GM23338 (cell line): ENCODE data around the gene SP6. TPM values are rescaled to one million over a fixed set of nuclear protein-coding genes. Genes with fewer than 3 reads are reported as not detected.

Experiments used
- ATAC-seq: fragments of 200-7000 bp; cut with Tn5 transposase; 3 replicates; pipeline ENCODE4 v1.9.1; 2020
- DNase-seq: peaks from one replicate; pipeline ENCODE4 v3.0.0-alpha.2; 2015; ENCODE audit warnings: low spot score
- H2AFZ ChIP-seq: fragments of 200-600 bp; sonication (generic); 2 replicates; pipeline ENCODE4 v1.8.0; 2016; ENCODE audit warnings: antibody characterized with exemption, mild to moderate bottlenecking, moderate library complexity
- H3F3A ChIP-seq: fragments of 200-600 bp; sonication (generic); replicated peaks from 2 replicates; pipeline ENCODE4 v1.8.0; 2017; ENCODE audit warnings: antibody characterized with exemption, mixed run types, low read depth
- H3K27ac ChIP-seq: fragments of 200-600 bp; sonication (generic); 2 replicates; pipeline ENCODE4 v1.6.1; 2016; ENCODE audit warnings: low read depth
- H3K27me3 ChIP-seq: fragments of 200-600 bp; sonication (generic); 2 replicates; pipeline ENCODE4 v1.8.0; 2016; ENCODE audit warnings: mild to moderate bottlenecking, mixed run types, moderate library complexity; ENCODE audit not compliant: insufficient read depth
- H3K36me3 ChIP-seq: fragments of 200-600 bp; sonication (generic); 2 replicates; pipeline ENCODE4 v1.8.0; 2016; ENCODE audit warnings: mild to moderate bottlenecking; ENCODE audit not compliant: insufficient read depth
- H3K4me1 ChIP-seq: fragments of 200-600 bp; sonication (generic); 2 replicates; pipeline ENCODE4 v1.8.0; 2016; ENCODE audit warnings: mild to moderate bottlenecking, moderate library complexity; ENCODE audit not compliant: insufficient read depth
- H3K4me2 ChIP-seq: fragments of 200-600 bp; sonication (generic); 2 replicates; pipeline ENCODE4 v1.7.1; 2017; ENCODE audit warnings: mixed run types
- H3K4me3 ChIP-seq: fragments of 200-600 bp; sonication (generic); 2 replicates; pipeline ENCODE4 v1.6.1; 2016; ENCODE audit warnings: mixed run types
- H3K79me2 ChIP-seq: fragments of 200-600 bp; sonication (generic); replicated peaks from 2 replicates; pipeline ENCODE4 v1.8.0; 2017; ENCODE audit warnings: mild to moderate bottlenecking; ENCODE audit not compliant: insufficient read depth
- H3K9me2 ChIP-seq: fragments of 200-600 bp; sonication (generic); 2 replicates; pipeline ENCODE4 v1.8.0; 2017; ENCODE audit not compliant: insufficient read depth
- H4K20me1 ChIP-seq: fragments of 200-600 bp; sonication (generic); replicated peaks from 2 replicates; pipeline ENCODE4 v1.8.0; 2017; ENCODE audit warnings: mild to moderate bottlenecking; ENCODE audit not compliant: insufficient read depth
- H3K27ac Mint-ChIP-seq: 2 replicates; pipeline ENCODE4 v1.8.0; 2020; ENCODE audit warnings: inconsistent platforms, mild to moderate bottlenecking, moderate library complexity, mixed read lengths
- H3K27me3 Mint-ChIP-seq: 3 replicates; pipeline ENCODE4 v1.8.0; 2022; ENCODE audit warnings: low read depth, mild to moderate bottlenecking, moderate library complexity, mixed read lengths, inconsistent platforms; ENCODE audit not compliant: insufficient read depth, poor library complexity
- H3K36me3 Mint-ChIP-seq: 3 replicates; pipeline ENCODE4 v1.8.0; 2021; ENCODE audit warnings: low read depth, mild to moderate bottlenecking, inconsistent platforms, moderate library complexity, mixed read lengths
- H3K4me1 Mint-ChIP-seq: 3 replicates; pipeline ENCODE4 v1.8.0; 2020; ENCODE audit warnings: mild to moderate bottlenecking, inconsistent platforms, mixed read lengths
- H3K4me3 Mint-ChIP-seq: 3 replicates; pipeline ENCODE4 v1.8.0; 2021; ENCODE audit warnings: moderate library complexity, mild to moderate bottlenecking, inconsistent platforms, mixed read lengths
- H3K9me3 Mint-ChIP-seq: 3 replicates; pipeline ENCODE4 v1.8.0; 2020; ENCODE audit warnings: moderate library complexity, mild to moderate bottlenecking, inconsistent platforms, mixed read lengths
- CREB1 ChIP-seq: fragments of 250-450 bp; sonication (Bioruptor Pico); IDR thresholded peaks from 2 replicates; pipeline ENCODE4 v1.5.0; 2020; ENCODE audit warnings: low read depth, mild to moderate bottlenecking, moderate library complexity
- ETS1 ChIP-seq: IDR thresholded peaks from 2 replicates; pipeline ENCODE4 v1.6.1; 2016; ENCODE audit warnings: antibody characterized with exemption
- EZH2 ChIP-seq: fragments of 200-600 bp; sonication (generic); IDR thresholded peaks from one replicate; pipeline ENCODE4 v1.8.0; 2017; ENCODE audit warnings: antibody characterized with exemption, mild to moderate bottlenecking, low read depth; ENCODE audit not compliant: unreplicated experiment
- EZH2phosphoT487 ChIP-seq: fragments of 200-600 bp; sonication (generic); IDR thresholded peaks from one replicate; pipeline ENCODE4 v1.8.1; 2018; ENCODE audit warnings: antibody characterized with exemption; ENCODE audit not compliant: unreplicated experiment
- JUNB ChIP-seq: IDR thresholded peaks from one replicate; pipeline ENCODE4 v1.6.1; 2016; ENCODE audit warnings: antibody characterized with exemption; ENCODE audit not compliant: unreplicated experiment
- NANOG ChIP-seq: IDR thresholded peaks from 2 replicates; pipeline ENCODE4 v1.6.1; 2016; ENCODE audit warnings: antibody characterized with exemption, borderline replicate concordance
- POLR2AphosphoS5 ChIP-seq: IDR thresholded peaks from 2 replicates; pipeline ENCODE4 v1.6.1; 2016; ENCODE audit warnings: antibody characterized with exemption, low read depth
- REST ChIP-seq: IDR thresholded peaks from one replicate; pipeline ENCODE4 v1.6.1; 2018; ENCODE audit warnings: antibody characterized with exemption; ENCODE audit not compliant: unreplicated experiment
- STAT1 ChIP-seq: IDR thresholded peaks from one replicate; pipeline ENCODE4 v1.6.1; 2016; ENCODE audit warnings: antibody characterized with exemption; ENCODE audit not compliant: unreplicated experiment
- ZNF114 ChIP-seq: fragments of 250-450 bp; sonication (Bioruptor Pico); IDR thresholded peaks from 2 replicates; pipeline ENCODE4 v1.5.0; 2020; ENCODE audit warnings: mild to moderate bottlenecking, moderate library complexity
- ZNF331 ChIP-seq: fragments of 250-450 bp; sonication (Bioruptor Pico); IDR thresholded peaks from 2 replicates; pipeline ENCODE4 v1.5.0; 2020; ENCODE audit warnings: low read depth, mild to moderate bottlenecking, moderate library complexity
- polyA plus RNA-seq: library from polyadenylated mRNA; unstranded; fragments of >200 nt; fragmentation: Nextera tagmentation; extraction: Ambion mirVana; gene quantifications from 2 replicates; pipeline ENCODE4 v1.2.1, GENCODE V29; 2016
- total RNA-seq: library from RNA; depleted of rRNA; stranded (reverse); fragments of >200 nt; shearing (Covaris generic); gene quantifications from 2 replicates; pipeline ENCODE4 v1.2.3, GENCODE V29; 2014
- TF ChIP-seq, protein P1 (sequence below), 2 experiments: fragments of 200-600 bp in 1 of 2; sonication (generic) in 1 of 2; conservative IDR thresholded peaks; 2 replicates each; pipeline versions ENCODE4 v1.5.1 to v1.6.1; 2016 to 2017; ENCODE audit warnings: antibody characterized with exemption in 2 of 2, low read depth in 2 of 2, mild to moderate bottlenecking in 2 of 2, moderate library complexity in 1 of 2
- TF ChIP-seq, protein P2 (sequence below): fragments of 250-450 bp; sonication (Bioruptor Pico); IDR thresholded peaks from 2 replicates; pipeline ENCODE4 v1.5.0; 2020; ENCODE audit warnings: mild to moderate bottlenecking, moderate library complexity

The SP6 gene
- total and polyA plus RNA-seq, 2 experiments from 2014 or later = 0.13 to 1.0 TPM

DNA sequence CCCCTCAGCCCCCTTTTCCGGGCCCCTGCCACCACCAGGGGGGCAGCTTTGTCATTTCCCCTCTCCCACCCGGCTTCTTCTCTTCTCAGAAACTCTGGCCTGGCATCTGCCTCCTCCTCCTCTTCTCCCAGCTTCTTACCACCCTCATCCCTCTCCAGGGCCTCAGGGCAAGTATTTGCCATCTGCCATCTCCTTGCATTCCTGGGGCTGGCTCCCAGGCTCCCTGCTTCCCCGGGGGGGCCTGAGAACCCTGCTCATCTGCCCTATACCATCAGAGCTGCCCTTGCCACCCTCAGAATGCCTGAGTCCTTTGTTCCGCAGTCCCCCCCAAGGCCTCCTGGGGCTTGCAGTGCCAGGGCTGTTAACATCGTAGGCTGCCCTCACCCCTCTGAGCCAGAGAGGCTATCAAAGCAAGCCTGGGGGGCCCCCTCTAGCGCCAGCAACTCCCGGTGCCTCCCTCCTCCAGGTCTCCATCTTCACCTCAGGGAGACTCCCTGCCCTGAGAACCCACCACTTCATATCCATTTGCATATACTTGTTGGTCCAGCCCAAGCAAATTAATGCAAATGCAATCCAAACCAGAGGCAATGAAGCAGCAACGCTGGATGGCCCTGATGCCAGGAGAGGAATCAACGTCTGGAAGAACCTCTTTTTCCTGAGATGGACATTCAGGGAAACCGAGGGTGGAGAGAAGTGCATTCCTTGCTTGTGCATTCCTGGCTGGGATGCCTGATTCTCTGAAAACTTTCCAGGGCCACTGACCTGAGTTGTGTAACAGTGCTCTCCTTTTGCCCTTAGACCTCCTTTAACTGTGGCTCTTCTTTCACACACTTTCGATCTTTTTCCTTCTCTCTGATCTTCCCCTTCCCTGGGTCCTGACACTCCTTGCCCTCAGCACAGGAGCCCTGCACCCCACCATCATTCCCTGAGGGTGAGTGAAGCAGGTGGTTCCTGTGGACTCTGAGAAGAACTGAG is 24.3 kb upstream of the SP6 start:
- Mint-ChIP-seq H3K27ac (no peak overlapping the region), H3K4me1 (peaks cover 57% of the 10 kb centered on the region), H3K9me3 (no peaks in the 10 kb centered on the region), H3K4me3 (no peak overlapping the region; the same call in 2 of the 3 replicates), H3K36me3 (no peaks in the 10 kb centered on the region), H3K27me3 (peaks cover 42% of the 10 kb centered on the region)
- H3K4me3 ChIP-seq = no peak overlapping the region
- no peaks in the 10 kb centered on the region for H3K36me3 ChIP-seq
- peaks cover 48% of the 10 kb centered on the region for H3K4me1 ChIP-seq
- H2AFZ ChIP-seq = no peak overlapping the region
- peak overlapping the region; percentile 51 for H3K4me2 ChIP-seq
- no peak for DNase-seq
- no peaks in the 10 kb centered on the region for H3K9me2 ChIP-seq
- H3K79me2 ChIP-seq = no peaks in the 10 kb centered on the region
- TF ChIP-seq ETS1 (no peak), EZH2 (no peak), ZNF331 (CRISPR knock-in tag) (no peak), JUNB (no peak), EZH2phosphoT487 (no peak), STAT1 (no peak), REST (no peak), CREB1 (CRISPR knock-in tag) (no peak), ZNF114 (CRISPR knock-in tag) (no peak), POLR2AphosphoS5 (no peak), NANOG (no peak)
- TF ChIP-seq, protein P1, sequence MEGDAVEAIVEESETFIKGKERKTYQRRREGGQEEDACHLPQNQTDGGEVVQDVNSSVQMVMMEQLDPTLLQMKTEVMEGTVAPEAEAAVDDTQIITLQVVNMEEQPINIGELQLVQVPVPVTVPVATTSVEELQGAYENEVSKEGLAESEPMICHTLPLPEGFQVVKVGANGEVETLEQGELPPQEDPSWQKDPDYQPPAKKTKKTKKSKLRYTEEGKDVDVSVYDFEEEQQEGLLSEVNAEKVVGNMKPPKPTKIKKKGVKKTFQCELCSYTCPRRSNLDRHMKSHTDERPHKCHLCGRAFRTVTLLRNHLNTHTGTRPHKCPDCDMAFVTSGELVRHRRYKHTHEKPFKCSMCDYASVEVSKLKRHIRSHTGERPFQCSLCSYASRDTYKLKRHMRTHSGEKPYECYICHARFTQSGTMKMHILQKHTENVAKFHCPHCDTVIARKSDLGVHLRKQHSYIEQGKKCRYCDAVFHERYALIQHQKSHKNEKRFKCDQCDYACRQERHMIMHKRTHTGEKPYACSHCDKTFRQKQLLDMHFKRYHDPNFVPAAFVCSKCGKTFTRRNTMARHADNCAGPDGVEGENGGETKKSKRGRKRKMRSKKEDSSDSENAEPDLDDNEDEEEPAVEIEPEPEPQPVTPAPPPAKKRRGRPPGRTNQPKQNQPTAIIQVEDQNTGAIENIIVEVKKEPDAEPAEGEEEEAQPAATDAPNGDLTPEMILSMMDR (conservative IDR thresholded peaks at IDR 0.05; ENCODE audit: low read depth in 2 of 2) = no peak
- TF ChIP-seq, protein P2, sequence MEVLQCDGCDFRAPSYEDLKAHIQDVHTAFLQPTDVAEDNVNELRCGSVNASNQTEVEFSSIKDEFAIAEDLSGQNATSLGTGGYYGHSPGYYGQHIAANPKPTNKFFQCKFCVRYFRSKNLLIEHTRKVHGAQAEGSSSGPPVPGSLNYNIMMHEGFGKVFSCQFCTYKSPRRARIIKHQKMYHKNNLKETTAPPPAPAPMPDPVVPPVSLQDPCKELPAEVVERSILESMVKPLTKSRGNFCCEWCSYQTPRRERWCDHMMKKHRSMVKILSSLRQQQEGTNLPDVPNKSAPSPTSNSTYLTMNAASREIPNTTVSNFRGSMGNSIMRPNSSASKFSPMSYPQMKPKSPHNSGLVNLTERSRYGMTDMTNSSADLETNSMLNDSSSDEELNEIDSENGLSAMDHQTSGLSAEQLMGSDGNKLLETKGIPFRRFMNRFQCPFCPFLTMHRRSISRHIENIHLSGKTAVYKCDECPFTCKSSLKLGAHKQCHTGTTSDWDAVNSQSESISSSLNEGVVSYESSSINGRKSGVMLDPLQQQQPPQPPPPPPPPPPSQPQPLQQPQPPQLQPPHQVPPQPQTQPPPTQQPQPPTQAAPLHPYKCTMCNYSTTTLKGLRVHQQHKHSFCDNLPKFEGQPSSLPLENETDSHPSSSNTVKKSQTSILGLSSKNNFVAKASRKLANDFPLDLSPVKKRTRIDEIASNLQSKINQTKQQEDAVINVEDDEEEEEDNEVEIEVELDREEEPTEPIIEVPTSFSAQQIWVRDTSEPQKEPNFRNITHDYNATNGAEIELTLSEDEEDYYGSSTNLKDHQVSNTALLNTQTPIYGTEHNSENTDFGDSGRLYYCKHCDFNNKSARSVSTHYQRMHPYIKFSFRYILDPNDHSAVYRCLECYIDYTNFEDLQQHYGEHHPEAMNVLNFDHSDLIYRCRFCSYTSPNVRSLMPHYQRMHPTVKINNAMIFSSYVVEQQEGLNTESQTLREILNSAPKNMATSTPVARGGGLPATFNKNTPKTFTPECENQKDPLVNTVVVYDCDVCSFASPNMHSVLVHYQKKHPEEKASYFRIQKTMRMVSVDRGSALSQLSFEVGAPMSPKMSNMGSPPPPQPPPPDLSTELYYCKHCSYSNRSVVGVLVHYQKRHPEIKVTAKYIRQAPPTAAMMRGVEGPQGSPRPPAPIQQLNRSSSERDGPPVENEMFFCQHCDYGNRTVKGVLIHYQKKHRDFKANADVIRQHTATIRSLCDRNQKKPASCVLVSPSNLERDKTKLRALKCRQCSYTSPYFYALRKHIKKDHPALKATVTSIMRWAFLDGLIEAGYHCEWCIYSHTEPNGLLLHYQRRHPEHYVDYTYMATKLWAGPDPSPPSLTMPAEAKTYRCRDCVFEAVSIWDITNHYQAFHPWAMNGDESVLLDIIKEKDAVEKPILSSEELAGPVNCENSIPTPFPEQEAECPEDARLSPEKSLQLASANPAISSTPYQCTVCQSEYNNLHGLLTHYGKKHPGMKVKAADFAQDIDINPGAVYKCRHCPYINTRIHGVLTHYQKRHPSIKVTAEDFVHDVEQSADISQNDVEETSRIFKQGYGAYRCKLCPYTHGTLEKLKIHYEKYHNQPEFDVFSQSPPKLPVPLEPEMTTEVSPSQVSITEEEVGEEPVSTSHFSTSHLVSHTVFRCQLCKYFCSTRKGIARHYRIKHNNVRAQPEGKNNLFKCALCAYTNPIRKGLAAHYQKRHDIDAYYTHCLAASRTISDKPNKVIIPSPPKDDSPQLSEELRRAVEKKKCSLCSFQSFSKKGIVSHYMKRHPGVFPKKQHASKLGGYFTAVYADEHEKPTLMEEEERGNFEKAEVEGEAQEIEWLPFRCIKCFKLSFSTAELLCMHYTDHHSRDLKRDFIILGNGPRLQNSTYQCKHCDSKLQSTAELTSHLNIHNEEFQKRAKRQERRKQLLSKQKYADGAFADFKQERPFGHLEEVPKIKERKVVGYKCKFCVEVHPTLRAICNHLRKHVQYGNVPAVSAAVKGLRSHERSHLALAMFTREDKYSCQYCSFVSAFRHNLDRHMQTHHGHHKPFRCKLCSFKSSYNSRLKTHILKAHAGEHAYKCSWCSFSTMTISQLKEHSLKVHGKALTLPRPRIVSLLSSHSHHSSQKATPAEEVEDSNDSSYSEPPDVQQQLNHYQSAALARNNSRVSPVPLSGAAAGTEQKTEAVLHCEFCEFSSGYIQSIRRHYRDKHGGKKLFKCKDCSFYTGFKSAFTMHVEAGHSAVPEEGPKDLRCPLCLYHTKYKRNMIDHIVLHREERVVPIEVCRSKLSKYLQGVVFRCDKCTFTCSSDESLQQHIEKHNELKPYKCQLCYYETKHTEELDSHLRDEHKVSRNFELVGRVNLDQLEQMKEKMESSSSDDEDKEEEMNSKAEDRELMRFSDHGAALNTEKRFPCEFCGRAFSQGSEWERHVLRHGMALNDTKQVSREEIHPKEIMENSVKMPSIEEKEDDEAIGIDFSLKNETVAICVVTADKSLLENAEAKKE (CRISPR knock-in tag) = no peak
- H3K27ac ChIP-seq = no peak overlapping the region
- peaks cover 49% of the 10 kb centered on the region for H3K27me3 ChIP-seq
- H4K20me1 ChIP-seq = peaks cover 5% of the 10 kb centered on the region; the same call in 1 of the 2 replicates
- H3F3A ChIP-seq = peaks cover 8% of the 10 kb centered on the region; the same call in 1 of the 2 replicates
- ATAC-seq = no peak
